GM03348 (cell line): Measurements from ENCODE around the gene JPH4.
A peak's percentile ranks its signal among the peaks of the same experiment; 100 is the strongest.

Source experiments
- DNase-seq: peaks from one replicate; pipeline ENCODE4 v3.0.0; 2012; ENCODE audit warnings: low spot score

The JPH4 gene

DNA sequence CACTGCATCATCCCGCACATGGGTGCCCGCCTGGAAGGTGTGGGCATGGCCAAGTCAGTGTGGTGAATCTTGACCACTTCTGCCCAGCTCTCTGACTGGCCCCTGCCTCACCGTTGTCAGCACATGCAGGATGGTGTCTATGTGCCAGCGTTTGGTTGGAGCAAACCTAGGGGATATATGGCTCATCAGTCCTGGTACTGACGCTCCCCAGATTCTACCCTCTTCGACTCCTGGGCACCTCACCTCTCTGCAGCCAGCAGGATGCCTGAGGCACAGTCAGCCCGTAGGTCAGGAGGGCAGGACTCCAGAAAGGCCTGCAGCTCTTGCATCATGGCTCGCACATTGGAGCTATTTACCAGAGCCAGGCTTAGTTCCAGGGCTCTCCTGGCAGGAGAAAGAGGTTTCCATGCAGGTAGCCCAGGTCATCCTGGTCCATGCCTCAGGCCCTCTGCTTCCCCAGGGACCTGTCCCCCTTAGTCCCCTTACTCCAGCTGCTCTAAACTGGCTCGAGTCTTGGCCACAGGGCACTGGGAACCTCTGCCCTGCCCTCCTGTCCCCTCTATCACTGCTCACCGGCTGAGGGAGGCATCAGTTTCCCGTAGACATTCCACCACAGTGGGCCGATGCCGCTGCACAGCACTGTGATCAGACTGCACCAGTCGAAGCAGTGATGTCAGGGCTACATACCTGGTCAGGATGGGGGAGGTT, 15.0 kb downstream of the JPH4 start:
- no peak for DNase-seq

GRCh38 chr14:23562822-23563472, 15.6 kb downstream of the JPH4 start:
- DNase-seq: peak; percentile 77

GRCh38 chr14:23561873-23562821, 16.4 kb downstream of the JPH4 start:
- no peak for DNase-seq

DNA sequence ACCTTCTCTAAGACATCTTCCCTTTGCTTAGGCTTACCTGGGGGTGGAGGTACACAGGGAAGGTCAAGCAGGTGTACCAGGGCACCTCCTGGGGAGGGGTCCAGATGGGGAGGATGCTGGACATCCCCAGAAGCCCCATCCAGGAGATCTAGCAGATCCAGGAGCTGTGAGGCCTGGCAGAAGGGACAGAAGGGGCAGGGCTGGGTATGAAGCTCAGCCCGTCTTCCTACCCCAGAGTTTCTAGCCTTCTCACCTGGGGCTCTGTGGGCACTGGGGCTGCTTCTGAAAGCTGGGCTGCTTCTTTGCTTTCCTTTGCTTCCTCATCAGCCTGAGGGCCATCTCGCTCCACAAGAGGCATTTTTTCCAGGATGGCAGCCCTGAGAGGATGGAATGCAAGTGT, 17.3 kb downstream of the JPH4 start:
- DNase-seq: no peak

GRCh38 chr14:23559926-23560520, 18.6 kb downstream of the JPH4 start:
- DNase-seq: no peak

- peak; percentile 82 for DNase-seq
Observed at GRCh38 chr14:23559010-23559925, 19.3 kb downstream of the JPH4 start.

DNA sequence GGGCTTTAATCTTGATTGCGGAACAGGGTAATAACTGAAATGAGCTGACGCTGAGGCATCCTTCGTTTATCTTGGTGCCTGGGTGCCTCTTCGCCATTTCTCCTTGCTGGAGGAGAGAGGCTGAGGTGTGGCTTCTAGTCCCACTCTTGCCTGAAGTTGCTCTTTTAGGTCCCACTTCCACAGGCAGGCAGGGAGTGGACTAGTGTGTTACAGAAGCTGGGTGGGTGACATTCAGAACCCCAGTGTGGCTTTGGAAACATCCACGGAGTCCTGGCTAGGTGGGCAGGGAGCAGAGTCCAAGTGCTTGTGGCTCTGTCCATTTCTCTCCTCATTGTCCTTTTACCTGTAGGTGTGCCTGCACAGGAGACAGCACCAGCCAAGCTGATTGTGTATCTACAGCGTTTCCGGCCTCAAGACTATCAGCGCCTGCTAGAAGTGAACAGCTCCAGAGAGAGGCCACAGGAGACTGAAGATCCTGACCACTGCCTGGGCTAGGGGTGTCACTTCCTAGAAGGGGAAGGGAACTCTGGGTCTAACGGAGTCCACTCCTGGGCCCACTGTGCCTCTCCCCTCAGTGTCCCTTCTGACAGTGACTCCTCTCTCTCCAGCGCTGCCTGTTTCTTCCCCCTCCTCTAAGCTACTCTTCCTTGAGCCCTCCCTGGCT, 20.1 kb downstream of the JPH4 start:
- no peak for DNase-seq

DNA sequence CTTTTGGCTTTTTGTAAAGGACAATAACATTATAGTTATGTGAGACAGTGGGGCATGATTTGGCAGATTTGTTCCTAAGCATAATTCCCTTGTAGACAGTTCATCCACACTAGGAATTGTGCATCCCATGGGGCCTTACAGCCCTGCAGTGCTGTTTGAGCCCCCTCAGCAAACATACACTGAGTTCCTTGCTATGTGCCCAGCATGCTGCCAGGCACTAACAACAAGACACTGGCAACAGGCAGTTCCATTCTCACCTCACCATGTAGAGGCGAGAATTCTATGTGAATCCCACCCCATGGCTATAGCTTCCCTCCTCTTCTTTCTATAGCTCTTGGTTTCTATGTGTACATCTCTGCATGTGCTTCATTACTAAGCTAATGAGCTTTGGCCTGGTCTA, 20.6 kb downstream of the JPH4 start:
- no peak for DNase-seq

DNA sequence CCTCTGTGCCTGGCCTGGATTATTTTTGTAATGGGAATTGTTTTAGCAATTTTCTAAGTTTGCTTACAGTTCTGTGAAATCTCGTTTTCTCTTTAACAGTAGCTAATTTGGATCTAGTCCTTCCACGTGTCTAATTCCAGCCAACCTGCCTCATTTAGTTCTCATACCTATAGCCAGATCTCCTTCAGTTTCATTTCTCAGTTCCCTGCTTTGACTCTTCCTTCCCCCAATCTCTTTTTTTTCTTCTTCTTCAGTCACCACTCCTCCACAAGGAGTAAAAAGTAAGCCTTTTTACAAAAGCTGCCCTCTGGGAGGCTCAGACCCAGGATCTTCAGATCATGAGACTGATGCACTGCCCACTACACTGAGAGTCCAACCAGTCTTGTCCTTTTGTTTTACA, 21.1 kb downstream of the JPH4 start:
- no peak for DNase-seq

DNA sequence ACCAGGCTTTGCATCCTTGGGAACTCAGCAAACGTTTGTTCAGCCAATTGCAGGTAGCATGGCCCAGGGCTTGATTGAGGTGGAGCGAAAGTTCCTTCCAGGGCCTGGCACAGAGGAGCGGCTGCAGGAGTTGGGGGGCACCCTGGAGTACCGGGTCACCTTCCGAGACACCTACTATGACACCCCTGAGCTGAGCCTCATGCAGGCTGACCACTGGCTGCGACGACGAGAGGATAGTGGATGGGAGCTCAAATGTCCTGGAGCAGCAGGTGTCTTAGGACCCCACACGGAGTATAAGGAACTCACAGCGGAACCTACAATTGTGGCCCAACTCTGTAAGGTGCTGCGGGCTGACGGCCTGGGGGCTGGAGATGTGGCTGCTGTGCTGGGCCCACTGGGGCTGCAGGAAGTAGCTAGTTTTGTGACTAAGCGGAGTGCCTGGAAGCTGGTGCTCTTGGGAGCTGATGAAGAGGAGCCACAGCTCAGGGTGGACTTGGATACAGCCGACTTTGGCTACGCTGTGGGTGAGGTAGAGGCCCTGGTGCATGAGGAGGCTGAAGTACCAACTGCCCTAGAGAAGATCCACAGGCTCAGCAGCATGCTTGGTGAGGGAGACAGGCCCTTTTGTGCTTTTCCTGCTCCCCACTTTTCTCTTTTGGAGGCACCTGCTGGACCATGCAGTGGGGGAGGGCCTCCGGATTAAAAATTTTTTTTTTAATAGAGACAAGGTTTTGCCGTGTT, 21.7 kb downstream of the JPH4 start:
- DNase-seq: no peak

GRCh38 chr14:23555882-23556699, 22.5 kb downstream of the JPH4 start, which contains the start of gene THTPA:
TSS of gene THTPA (plus strand) at chr14:23556271. CDS start at chr14:23556758, 487 bp downstream.
- DNase-seq: peak; percentile 97

DNA sequence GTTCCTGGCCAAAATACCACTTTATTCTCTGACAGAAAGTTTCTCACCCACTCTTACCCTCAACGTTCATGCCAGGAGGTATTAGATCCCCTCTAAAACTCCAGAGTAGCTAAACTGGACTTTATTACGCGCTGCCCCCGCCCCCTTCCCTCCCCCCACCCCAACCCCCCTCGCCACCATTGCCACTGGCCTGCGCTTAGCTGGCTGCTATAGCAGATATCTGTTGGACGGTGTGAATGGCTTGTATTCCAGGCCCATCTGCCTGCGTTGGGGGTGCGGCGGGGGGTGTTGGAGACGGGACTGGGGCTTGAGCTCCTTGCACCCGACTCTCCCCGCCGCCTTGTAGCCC, 23.1 kb downstream of the JPH4 start:
- no peak for DNase-seq

DNA sequence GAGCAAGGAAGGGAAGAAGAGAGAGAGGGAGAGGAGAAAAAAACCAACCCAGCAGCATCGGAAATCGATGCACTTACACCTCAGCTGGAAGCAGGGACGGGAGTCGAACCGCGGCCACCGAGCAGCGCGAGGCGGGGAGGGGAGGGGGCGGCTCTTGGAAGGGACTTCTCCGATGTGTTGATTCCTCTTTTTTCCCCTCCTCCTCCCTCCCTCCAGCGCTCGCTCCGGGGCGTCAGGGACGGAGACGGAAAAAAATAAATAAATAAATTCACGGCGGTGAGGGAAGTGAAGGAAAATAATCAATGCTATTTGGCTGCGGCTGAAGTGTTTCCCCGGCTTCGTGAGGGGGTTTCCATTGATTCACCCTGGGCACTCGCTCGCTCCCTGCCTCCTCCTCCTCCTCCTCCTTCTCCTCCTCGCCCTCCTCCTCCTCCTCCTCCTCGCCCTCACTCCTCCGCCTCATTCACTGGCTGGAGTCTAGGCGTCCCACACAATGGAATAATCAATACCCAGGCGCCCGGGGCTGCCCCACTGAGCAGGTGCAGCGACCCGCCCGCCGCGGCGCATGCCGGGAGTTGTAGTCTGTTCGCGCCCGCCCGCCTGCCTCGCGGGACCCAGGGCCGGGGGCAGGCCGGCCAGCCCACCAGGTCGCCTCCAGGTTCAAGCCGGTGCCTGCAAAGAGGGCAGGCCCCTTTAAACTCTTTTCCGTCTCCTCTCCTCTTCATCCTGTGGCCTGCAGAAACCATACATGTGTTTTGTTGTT, 27.1 kb downstream of the JPH4 start, which contains the start of gene ZFHX2:
Gene ZFHX2, minus strand, starts transcription at position 500 of the 763 bp plus-strand sequence. CDS start 16,440 bp downstream, outside the sequence.
- peak; percentile 91 for DNase-seq

DNA sequence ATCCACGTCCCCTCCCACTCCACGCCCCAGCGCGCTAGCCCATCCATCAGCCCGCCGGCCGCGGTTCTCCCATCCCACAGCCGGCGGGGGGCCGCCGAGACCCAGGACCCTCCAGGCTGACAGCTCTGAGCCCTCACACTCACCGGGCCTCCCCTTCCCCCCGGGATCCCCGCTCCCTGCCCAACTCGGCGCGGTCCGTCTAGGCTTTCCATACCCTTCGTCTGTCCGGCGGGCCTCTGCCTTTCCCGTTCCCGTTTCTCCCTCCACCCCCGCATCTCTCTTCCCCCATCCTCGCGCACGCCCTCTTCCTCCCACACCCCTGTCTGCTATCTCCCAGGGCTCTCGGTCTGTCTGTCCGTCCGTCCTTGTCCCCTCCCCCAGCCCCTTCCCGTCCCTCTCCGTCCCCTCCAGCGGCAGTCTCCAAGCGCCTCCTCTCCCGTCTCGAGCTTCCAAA, 27.8 kb downstream of the JPH4 start:
- peak; percentile 41 for DNase-seq

GRCh38 chr14:23550131-23550811, 28.3 kb downstream of the JPH4 start:
- DNase-seq: no peak

DNA sequence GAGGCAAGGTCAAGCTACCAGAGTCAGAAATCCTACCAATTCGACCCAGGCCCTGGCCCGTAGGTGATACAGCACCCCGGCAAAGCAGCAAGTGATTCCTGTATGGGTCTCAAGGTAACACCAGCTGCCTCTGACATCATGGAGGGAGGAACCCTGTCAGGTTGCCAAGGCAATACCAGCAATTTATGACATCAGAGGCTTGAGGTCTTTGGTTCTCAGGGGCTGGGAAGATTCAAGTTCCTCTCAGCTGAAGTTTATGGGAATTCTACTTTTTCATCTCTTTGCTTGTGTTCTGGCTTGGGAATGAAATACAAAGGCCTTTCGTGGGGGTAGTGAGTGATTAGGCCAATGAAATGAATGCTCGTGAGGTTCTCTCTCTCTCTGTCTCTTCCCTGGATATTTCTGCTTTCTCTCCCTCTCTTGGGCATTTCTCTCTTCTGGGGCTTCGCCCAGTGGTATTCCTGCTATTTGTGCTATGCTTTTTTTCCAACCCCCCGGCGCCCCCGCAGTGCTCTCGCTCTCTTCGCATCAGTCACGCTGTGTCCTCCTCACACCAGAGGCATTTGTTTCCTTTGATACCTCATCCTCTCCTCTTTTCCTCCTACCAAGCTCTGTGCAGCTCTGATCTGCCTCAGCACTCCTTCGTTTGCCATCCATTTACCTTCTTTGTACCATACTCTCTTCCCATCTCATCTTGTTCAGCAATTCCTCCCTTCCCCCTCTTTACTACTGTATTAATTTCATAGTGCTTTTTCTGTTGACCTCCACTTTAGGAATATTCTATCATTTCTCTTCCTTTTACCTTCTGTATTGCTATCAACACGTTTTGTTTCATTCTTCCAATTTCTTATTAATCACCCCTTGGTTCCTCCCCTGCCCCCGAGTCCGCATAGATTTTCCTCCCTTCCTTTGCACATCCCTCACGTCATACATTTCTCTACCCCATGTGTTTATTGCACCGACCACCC, 30.0 kb downstream of the JPH4 start:
- DNase-seq: no peak
